ENCODE measurements around the gene FRMD8.
A peak's percentile ranks its signal among the peaks of the same experiment; 100 is the strongest.

Gene FRMD8

GRCh38 chr11:65435411-65435931 lies 49.0 kb downstream of the FRMD8 start:
- Histone ChIP-seq H3K9ac (ENCODE audit: low read depth in 1 of 2, low read length in 2 of 2) (no peak overlapping the region), H3K36me3 (ENCODE audit: control insufficient read depth in 1 of 2, insufficient read depth in 2 of 2, low read length in 2 of 2) (peaks cover 42 to 43% of the 10 kb centered on the region in 2 donors), H3K4me1 (ENCODE audit: control insufficient read depth in 1 of 2, insufficient read depth in 2 of 2, low read length in 2 of 2) (peaks cover 21 to 28% of the 10 kb centered on the region in 2 donors), H3K27me3 (ENCODE audit: control insufficient read depth in 1 of 2, insufficient read depth in 2 of 2, low read length in 2 of 2) (no peaks in the 10 kb centered on the region), H3K27ac (ENCODE audit: low read depth, low read length) (no peak overlapping the region), H3K9me3 (ENCODE audit: control insufficient read depth in 1 of 2, low read length in 2 of 2) (no peaks in the 10 kb centered on the region), H3K4me3 (ENCODE audit: low read depth in 1 of 2, low read length in 2 of 2) (no peak overlapping the region)

- H3K4me3 ChIP-seq (ENCODE audit: low read depth in 1 of 2, low read length in 2 of 2): peak overlapping the region in 1 of 2 donors; percentile 7
- peak overlapping the region in 1 of 2 donors; percentile 37 for H3K9ac ChIP-seq (ENCODE audit: low read depth in 1 of 2, low read length in 2 of 2)
- peaks cover 42 to 43% of the 10 kb centered on the region in 2 donors for H3K36me3 ChIP-seq (ENCODE audit: control insufficient read depth in 1 of 2, insufficient read depth in 2 of 2, low read length in 2 of 2)
- peaks cover 18 to 27% of the 10 kb centered on the region in 2 donors for H3K4me1 ChIP-seq (ENCODE audit: control insufficient read depth in 1 of 2, insufficient read depth in 2 of 2, low read length in 2 of 2)
- no peaks in the 10 kb centered on the region for H3K27me3 ChIP-seq (ENCODE audit: control insufficient read depth in 1 of 2, insufficient read depth in 2 of 2, low read length in 2 of 2)
- no peaks in the 10 kb centered on the region for H3K9me3 ChIP-seq (ENCODE audit: control insufficient read depth in 1 of 2, low read length in 2 of 2)
- no peak overlapping the region for H3K27ac ChIP-seq (ENCODE audit: low read depth, low read length)
Measured at GRCh38 chr11:65435981-65436411, 49.6 kb downstream of the FRMD8 start.

- Histone ChIP-seq H3K4me1 (ENCODE audit: control insufficient read depth in 1 of 2, insufficient read depth in 2 of 2, low read length in 2 of 2) (peaks cover 22 to 25% of the 10 kb centered on the region in 2 donors), H3K36me3 (ENCODE audit: control insufficient read depth in 1 of 2, insufficient read depth in 2 of 2, low read length in 2 of 2) (peaks cover 42 to 43% of the 10 kb centered on the region in 2 donors), H3K4me3 (ENCODE audit: low read depth in 1 of 2, low read length in 2 of 2) (peak overlapping the region in 1 of 2 donors; percentile 7), H3K27ac (ENCODE audit: low read depth, low read length) (no peak overlapping the region), H3K27me3 (ENCODE audit: control insufficient read depth in 1 of 2, insufficient read depth in 2 of 2, low read length in 2 of 2) (no peaks in the 10 kb centered on the region), H3K9me3 (ENCODE audit: control insufficient read depth in 1 of 2, low read length in 2 of 2) (no peaks in the 10 kb centered on the region), H3K9ac (ENCODE audit: low read depth in 1 of 2, low read length in 2 of 2) (peak overlapping the region in 1 of 2 donors; percentile 37)
Measured at GRCh38 chr11:65436412-65437032, 50.1 kb downstream of the FRMD8 start.

- H3K9ac ChIP-seq (ENCODE audit: low read depth in 1 of 2, low read length in 2 of 2): no peak overlapping the region
- peaks cover 43 to 45% of the 10 kb centered on the region in 2 donors for H3K36me3 ChIP-seq (ENCODE audit: control insufficient read depth in 1 of 2, insufficient read depth in 2 of 2, low read length in 2 of 2)
Measured at GRCh38 chr11:65437436-65438227, 51.2 kb downstream of the FRMD8 start.

GRCh38 chr11:65438257-65439151 lies 52.1 kb downstream of the FRMD8 start:
- no peak overlapping the region for H3K27ac ChIP-seq (ENCODE audit: low read depth, low read length)
- no peaks in the 10 kb centered on the region for H3K27me3 ChIP-seq (ENCODE audit: control insufficient read depth in 1 of 2, insufficient read depth in 2 of 2, low read length in 2 of 2)
- H3K36me3 ChIP-seq (ENCODE audit: control insufficient read depth in 1 of 2, insufficient read depth in 2 of 2, low read length in 2 of 2): peaks cover 48 to 51% of the 10 kb centered on the region in 2 donors
- H3K4me1 ChIP-seq (ENCODE audit: control insufficient read depth in 1 of 2, insufficient read depth in 2 of 2, low read length in 2 of 2): peaks cover 34 to 38% of the 10 kb centered on the region in 2 donors
- H3K4me3 ChIP-seq (ENCODE audit: low read depth in 1 of 2, low read length in 2 of 2): no peak overlapping the region
- no peaks in the 10 kb centered on the region for H3K9me3 ChIP-seq (ENCODE audit: control insufficient read depth in 1 of 2, low read length in 2 of 2)
- no peak overlapping the region for H3K9ac ChIP-seq (ENCODE audit: low read depth in 1 of 2, low read length in 2 of 2)

More at GRCh38 chr11:65437436-65438227, 51.2 kb downstream of the FRMD8 start:
- Histone ChIP-seq H3K9me3 (ENCODE audit: control insufficient read depth in 1 of 2, low read length in 2 of 2) (no peaks in the 10 kb centered on the region), H3K4me3 (ENCODE audit: low read depth in 1 of 2, low read length in 2 of 2) (no peak overlapping the region), H3K27me3 (ENCODE audit: control insufficient read depth in 1 of 2, insufficient read depth in 2 of 2, low read length in 2 of 2) (no peaks in the 10 kb centered on the region), H3K27ac (ENCODE audit: low read depth, low read length) (no peak overlapping the region), H3K4me1 (ENCODE audit: control insufficient read depth in 1 of 2, insufficient read depth in 2 of 2, low read length in 2 of 2) (peaks cover 30 to 33% of the 10 kb centered on the region in 2 donors)

GRCh38 chr11:65439331-65440181 lies 53.1 kb downstream of the FRMD8 start:
- no peak overlapping the region for H3K9ac ChIP-seq (ENCODE audit: low read depth in 1 of 2, low read length in 2 of 2)
- H3K9me3 ChIP-seq (ENCODE audit: control insufficient read depth in 1 of 2, low read length in 2 of 2): no peaks in the 10 kb centered on the region
- H3K27me3 ChIP-seq (ENCODE audit: control insufficient read depth in 1 of 2, insufficient read depth in 2 of 2, low read length in 2 of 2): no peaks in the 10 kb centered on the region
- H3K4me3 ChIP-seq (ENCODE audit: low read depth in 1 of 2, low read length in 2 of 2): no peak overlapping the region
- H3K27ac ChIP-seq (ENCODE audit: low read depth, low read length): no peak overlapping the region
- peaks cover 27 to 41% of the 10 kb centered on the region in 2 donors for H3K4me1 ChIP-seq (ENCODE audit: control insufficient read depth in 1 of 2, insufficient read depth in 2 of 2, low read length in 2 of 2)
- H3K36me3 ChIP-seq (ENCODE audit: control insufficient read depth in 1 of 2, insufficient read depth in 2 of 2, low read length in 2 of 2): peaks cover 50 to 54% of the 10 kb centered on the region in 2 donors

- no peaks in the 10 kb centered on the region for H3K27me3 ChIP-seq (ENCODE audit: control insufficient read depth in 1 of 2, insufficient read depth in 2 of 2, low read length in 2 of 2)
- H3K27ac ChIP-seq (ENCODE audit: low read depth, low read length): no peak overlapping the region
- H3K9ac ChIP-seq (ENCODE audit: low read depth in 1 of 2, low read length in 2 of 2): no peak overlapping the region
- no peaks in the 10 kb centered on the region for H3K9me3 ChIP-seq (ENCODE audit: control insufficient read depth in 1 of 2, low read length in 2 of 2)
- H3K4me1 ChIP-seq (ENCODE audit: control insufficient read depth in 1 of 2, insufficient read depth in 2 of 2, low read length in 2 of 2): peaks cover 18 to 38% of the 10 kb centered on the region in 2 donors
- peaks cover 40 to 50% of the 10 kb centered on the region in 2 donors for H3K36me3 ChIP-seq (ENCODE audit: control insufficient read depth in 1 of 2, insufficient read depth in 2 of 2, low read length in 2 of 2)
- no peak overlapping the region for H3K4me3 ChIP-seq (ENCODE audit: low read depth in 1 of 2, low read length in 2 of 2)
Measured at GRCh38 chr11:65440831-65441499, 54.5 kb downstream of the FRMD8 start.

- no peak overlapping the region for H3K4me3 ChIP-seq (ENCODE audit: low read depth in 1 of 2, low read length in 2 of 2)
Measured at GRCh38 chr11:65442842-65443331, 56.5 kb downstream of the FRMD8 start.

More at GRCh38 chr11:65442842-65443331, 56.5 kb downstream of the FRMD8 start:
- Histone ChIP-seq H3K27ac (ENCODE audit: low read depth, low read length) (peak overlapping the region; percentile 39), H3K27me3 (ENCODE audit: control insufficient read depth in 1 of 2, insufficient read depth in 2 of 2, low read length in 2 of 2) (no peaks in the 10 kb centered on the region), H3K36me3 (ENCODE audit: control insufficient read depth in 1 of 2, insufficient read depth in 2 of 2, low read length in 2 of 2) (peaks cover 26 to 33% of the 10 kb centered on the region in 2 donors), H3K4me1 (ENCODE audit: control insufficient read depth in 1 of 2, insufficient read depth in 2 of 2, low read length in 2 of 2) (peaks cover 18 to 36% of the 10 kb centered on the region in 2 donors), H3K9me3 (ENCODE audit: control insufficient read depth in 1 of 2, low read length in 2 of 2) (no peaks in the 10 kb centered on the region), H3K9ac (ENCODE audit: low read depth in 1 of 2, low read length in 2 of 2) (no peak overlapping the region)
